ENCODE results near the gene ZC3H14.
"Not testable (repeated sequence)": the region's sequence is repeated elsewhere in the genome, so short reads cannot be mapped to it uniquely, and the experiment has no call there.

ZC3H14 gene

DNA sequence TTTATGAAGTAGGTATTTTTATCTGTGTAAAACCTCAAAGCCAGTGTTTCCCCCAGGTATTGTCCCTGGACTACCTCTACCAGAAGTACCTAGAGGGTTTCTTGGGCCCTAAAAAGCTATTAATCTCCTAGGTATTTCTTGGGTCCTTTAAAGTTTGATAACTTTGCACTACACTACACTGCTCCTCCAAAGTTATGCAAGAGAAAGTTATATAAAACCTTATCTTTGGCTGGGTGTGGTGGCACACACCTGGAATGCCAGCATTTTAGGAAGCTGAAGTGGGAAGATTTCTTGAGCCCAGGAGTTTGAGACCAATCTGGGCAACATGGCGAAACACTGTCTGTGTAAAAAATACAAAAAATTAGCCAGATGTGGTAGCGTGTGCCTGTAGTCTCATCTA, 42.9 kb upstream of the ZC3H14 start:
- no peaks in the 10 kb centered on the region for H3K27me3 ChIP-seq (replicated peaks)
- in situ Hi-C loops (cut with HindIII; ENCODE audit: low pct_ligation_motif_present, low sequenced_read_pairs) = no loop called here

DNA sequence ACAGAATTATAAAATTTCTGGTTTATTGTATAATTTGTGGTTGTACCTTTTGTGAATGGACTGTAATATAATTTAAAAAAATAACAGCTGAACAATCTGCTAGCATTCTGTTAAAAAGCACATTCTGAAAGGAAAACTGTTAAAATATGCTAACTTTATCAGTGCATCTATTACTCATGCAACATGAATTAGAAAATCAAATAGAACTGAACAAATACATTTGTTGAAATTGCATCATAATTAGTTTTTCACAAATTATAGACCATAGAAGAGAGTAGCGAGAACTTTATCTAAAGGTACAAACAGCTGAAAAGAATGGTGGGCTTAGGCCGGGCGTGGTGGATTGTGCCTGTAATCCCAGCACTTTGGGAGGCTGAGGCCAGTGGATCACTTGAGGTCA, 41.0 kb upstream of the ZC3H14 start:
- DNase-seq = no peak
- H3K4me3 ChIP-seq (ENCODE audit: low read depth, low read length) = no peak overlapping the region
- H3K27ac ChIP-seq = peak overlapping the region; percentile 61
- in situ Hi-C loops (cut with HindIII; ENCODE audit: low pct_ligation_motif_present, low sequenced_read_pairs) = no loop called here
- H3K36me3 ChIP-seq (replicated peaks) = no peaks in the 10 kb centered on the region
- TF ChIP-seq, protein P1, sequence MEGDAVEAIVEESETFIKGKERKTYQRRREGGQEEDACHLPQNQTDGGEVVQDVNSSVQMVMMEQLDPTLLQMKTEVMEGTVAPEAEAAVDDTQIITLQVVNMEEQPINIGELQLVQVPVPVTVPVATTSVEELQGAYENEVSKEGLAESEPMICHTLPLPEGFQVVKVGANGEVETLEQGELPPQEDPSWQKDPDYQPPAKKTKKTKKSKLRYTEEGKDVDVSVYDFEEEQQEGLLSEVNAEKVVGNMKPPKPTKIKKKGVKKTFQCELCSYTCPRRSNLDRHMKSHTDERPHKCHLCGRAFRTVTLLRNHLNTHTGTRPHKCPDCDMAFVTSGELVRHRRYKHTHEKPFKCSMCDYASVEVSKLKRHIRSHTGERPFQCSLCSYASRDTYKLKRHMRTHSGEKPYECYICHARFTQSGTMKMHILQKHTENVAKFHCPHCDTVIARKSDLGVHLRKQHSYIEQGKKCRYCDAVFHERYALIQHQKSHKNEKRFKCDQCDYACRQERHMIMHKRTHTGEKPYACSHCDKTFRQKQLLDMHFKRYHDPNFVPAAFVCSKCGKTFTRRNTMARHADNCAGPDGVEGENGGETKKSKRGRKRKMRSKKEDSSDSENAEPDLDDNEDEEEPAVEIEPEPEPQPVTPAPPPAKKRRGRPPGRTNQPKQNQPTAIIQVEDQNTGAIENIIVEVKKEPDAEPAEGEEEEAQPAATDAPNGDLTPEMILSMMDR (IDR thresholded peaks at IDR 0.05; ENCODE audit: low read depth, low read length, missing control alignments) = no peak
- H3K27me3 ChIP-seq (replicated peaks) = no peaks in the 10 kb centered on the region

More for the DNA sequence above, 42.9 kb upstream of the ZC3H14 start:
- no peak for DNase-seq
- TF ChIP-seq, protein P1 (IDR thresholded peaks at IDR 0.05; ENCODE audit: low read depth, low read length, missing control alignments) = no peak
- Histone ChIP-seq H3K36me3 (replicated peaks) (no peaks in the 10 kb centered on the region), H3K4me3 (ENCODE audit: low read depth, low read length) (no peak overlapping the region), H3K27ac (no peak overlapping the region)

DNA sequence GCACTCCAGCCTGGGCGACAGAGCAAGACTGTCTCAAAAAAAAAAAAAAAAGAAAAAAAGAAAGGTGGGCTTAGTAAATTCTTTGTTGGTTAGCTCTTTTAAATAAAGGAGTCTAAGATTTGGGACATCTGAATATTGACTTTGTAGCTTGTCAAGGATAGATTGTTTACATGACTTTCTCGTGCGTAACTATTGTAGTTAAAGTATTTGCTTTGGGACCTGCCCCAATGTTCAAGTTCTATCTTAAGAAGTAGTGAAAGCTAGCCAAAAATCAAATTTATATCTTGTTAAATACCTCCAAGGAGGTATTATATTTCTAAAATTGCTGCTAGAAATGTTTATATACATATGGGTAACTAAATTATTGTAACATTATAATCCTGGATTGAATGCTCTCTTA, 40.4 kb upstream of the ZC3H14 start:
- DNase-seq = no peak
- in situ Hi-C loops (cut with HindIII; ENCODE audit: low pct_ligation_motif_present, low sequenced_read_pairs) = no loop called here
- H3K27me3 ChIP-seq (replicated peaks) = no peaks in the 10 kb centered on the region
- H3K36me3 ChIP-seq (replicated peaks) = no peaks in the 10 kb centered on the region
- H3K4me3 ChIP-seq (ENCODE audit: low read depth, low read length) = no peak overlapping the region
- peak overlapping the region; percentile 61 for H3K27ac ChIP-seq
- TF ChIP-seq, protein P1 (IDR thresholded peaks at IDR 0.05; ENCODE audit: low read depth, low read length, missing control alignments) = no peak

DNA sequence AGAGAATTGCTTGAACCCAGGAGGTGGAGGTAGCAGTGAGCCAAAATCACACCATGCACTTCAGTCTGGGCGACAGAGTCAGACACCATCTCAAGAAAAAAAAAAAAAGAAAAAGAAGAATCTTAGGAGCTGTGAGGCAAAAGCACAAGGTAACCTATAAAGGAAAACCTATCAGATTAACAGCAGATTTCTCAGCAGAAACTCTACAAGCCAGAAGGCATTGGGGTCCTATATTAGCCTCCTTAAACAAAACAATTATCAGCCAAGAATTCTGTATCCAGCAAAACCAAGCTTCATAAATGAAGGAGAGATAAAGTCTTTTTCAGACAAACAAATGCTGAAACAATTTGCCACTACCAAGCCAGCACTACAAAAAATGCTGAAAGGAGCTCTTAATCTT, 32.9 kb upstream of the ZC3H14 start:
- H3K4me3 ChIP-seq (ENCODE audit: low read depth, low read length); in situ Hi-C loops (cut with HindIII; ENCODE audit: low pct_ligation_motif_present, low sequenced_read_pairs): not testable (repeated sequence)

DNA sequence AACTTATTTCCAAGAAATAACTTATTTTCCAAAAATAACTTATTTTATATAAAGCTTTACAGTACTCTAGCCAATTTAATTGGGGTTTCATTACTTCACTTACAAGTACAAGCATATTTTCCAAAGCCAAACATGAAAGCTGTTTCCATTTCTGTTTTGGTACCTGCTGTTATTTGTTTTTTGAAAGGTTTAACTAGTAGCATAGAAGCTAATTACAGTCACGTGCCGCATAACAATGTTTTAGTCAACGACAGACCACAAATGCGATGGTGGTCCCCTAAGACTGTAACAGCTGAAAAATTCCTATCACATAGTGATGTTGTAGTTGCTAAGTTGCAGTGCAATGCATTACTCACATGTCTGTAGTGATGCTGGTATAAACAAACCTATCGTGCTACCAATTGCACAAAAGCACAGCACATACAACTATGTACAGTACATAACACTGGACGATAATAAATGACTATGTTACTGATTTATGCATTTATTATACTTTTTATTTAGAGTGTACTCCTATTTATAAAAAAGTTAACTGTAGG, 29.7 kb upstream of the ZC3H14 start:
- in situ Hi-C loops (cut with HindIII; ENCODE audit: low pct_ligation_motif_present, low sequenced_read_pairs) = no loop called here
- Histone ChIP-seq H3K36me3 (replicated peaks) (peaks cover 5% of the 10 kb centered on the region), H3K27ac (no peak overlapping the region), H3K27me3 (replicated peaks) (no peaks in the 10 kb centered on the region), H3K4me3 (ENCODE audit: low read depth, low read length) (no peak overlapping the region)
- DNase-seq = no peak
- TF ChIP-seq, protein P1 (IDR thresholded peaks at IDR 0.05; ENCODE audit: low read depth, low read length, missing control alignments) = no peak

More for the DNA sequence above, 32.9 kb upstream of the ZC3H14 start:
- not testable (repeated sequence) for H3K27me3 ChIP-seq (replicated peaks); H3K27ac ChIP-seq; H3K36me3 ChIP-seq (replicated peaks); DNase-seq

DNA sequence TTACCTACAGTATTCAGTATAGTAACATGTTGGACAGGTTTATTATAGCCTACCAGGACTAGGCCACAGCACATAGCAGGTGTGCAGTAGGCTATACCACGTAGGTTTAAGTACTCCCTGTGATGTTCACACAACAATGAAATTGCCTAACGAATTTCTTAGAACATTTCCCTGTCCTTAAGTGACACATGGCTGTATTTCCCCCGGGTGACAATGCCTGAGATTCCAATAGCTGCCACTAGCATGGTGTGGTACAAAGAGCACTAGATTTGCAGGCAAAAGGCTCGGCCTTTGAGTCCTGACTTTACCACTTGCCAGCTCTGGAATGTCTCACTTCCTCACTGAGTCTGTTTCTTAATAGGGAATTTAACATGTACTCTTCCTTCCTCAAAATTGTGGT, 27.7 kb upstream of the ZC3H14 start:
- TF ChIP-seq, protein P1 (IDR thresholded peaks at IDR 0.05; ENCODE audit: low read depth, low read length, missing control alignments) = no peak
- in situ Hi-C loops (cut with HindIII; ENCODE audit: low pct_ligation_motif_present, low sequenced_read_pairs) = no loop called here
- DNase-seq = no peak
- Histone ChIP-seq H3K4me3 (ENCODE audit: low read depth, low read length) (no peak overlapping the region), H3K36me3 (replicated peaks) (peaks cover 5% of the 10 kb centered on the region), H3K27ac (no peak overlapping the region), H3K27me3 (replicated peaks) (no peaks in the 10 kb centered on the region)

Data from brain microvascular endothelial cell (primary cell).